ENCODE measurements around the gene PSMC3.

DNA sequence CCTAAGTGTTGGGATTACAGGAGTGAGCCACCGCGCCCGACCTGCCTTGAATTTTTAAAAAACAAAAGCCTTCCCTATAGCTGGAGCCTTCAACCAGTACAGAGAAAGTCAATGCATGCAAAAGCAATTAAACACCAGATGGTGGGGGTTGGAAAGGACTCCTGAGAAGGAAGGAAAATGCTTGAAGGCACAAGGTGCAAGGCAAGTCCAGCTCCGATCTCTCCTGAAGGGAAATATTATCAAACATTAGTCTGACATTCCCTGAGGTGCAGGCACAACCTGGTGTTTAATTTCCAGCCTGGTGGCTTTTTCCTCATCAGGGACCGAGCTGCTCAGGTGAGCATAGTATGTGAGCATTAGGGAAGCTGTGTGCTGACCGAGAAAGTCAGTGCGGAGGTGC, 35.6 kb upstream of the PSMC3 start:
- TF ChIP-seq EZH2 (IDR thresholded peaks at IDR 0.05; ENCODE audit: insufficient read depth, low read length): no peak
- TF ChIP-seq CTCF (IDR thresholded peaks at IDR 0.05; ENCODE audit: insufficient read depth, low read depth, low read length): no peak

All from astrocyte (in vitro differentiated cells and primary cell).